SK-N-SH (cell line): Measurements from ENCODE around the gene ITPA. TPM values are rescaled to one million over a fixed set of nuclear protein-coding genes. Genes with fewer than 3 reads are reported as not detected.

Source experiments
- CTCF ChIA-PET: fragments of 300-600, 350-600 bp; formaldehyde crosslinking; extraction: SDS; loops from one replicate; lab custom pipeline; 2021; lab: Yijun Ruan, JAX
- POLR2A ChIA-PET: fragments of 350-600 bp; sonication (Branson Sonifier 250); formaldehyde crosslinking; extraction: SDS; loops from one replicate; lab custom pipeline; 2020; ENCODE audit warnings: antibody characterized with exemption, inconsistent platforms; lab: Yijun Ruan, JAX
- DNase-seq: peaks from one replicate; pipeline ENCODE4 v3.0.0; 2012
- H2AFZ ChIP-seq: fragments of 200-600 bp; sonication (generic); 2 replicates; pipeline ENCODE4 v1.8.1; 2016; ENCODE audit warnings: antibody characterized with exemption, mild to moderate bottlenecking, low read depth
- H3F3A ChIP-seq: fragments of 200-600 bp; sonication (generic); replicated peaks from 2 replicates; pipeline ENCODE3; 2016; ENCODE audit warnings: antibody characterized with exemption, mild to moderate bottlenecking; ENCODE audit not compliant: insufficient read depth
- H3K27ac ChIP-seq, 2 experiments: fragments of 200-500 bp in 1 of 2; fragments of 200-600 bp in 1 of 2; sonication (Bioruptor generic) in 1 of 2; sonication (generic), shearing (Covaris generic) in 1 of 2; 2 replicates each; pipeline versions ENCODE4 v1.5.1 to v1.6.1; 2014 to 2016; ENCODE audit warnings: low read depth in 2 of 2, inconsistent platforms in 1 of 2, low read length in 1 of 2, mild to moderate bottlenecking in 1 of 2, mixed read lengths in 1 of 2
- H3K27me3 ChIP-seq: fragments of 200-600 bp; sonication (generic), shearing (Covaris generic); 2 replicates; pipeline ENCODE4 v1.6.1; 2016; ENCODE audit warnings: mixed run types; ENCODE audit not compliant: insufficient read depth
- H3K36me3 ChIP-seq, 2 experiments: fragments of 200-500 bp in 1 of 2; fragments of 200-600 bp in 1 of 2; sonication (Bioruptor generic) in 1 of 2; sonication (generic) in 1 of 2; replicated peaks in 1 of 2; 2 replicates each; pipeline versions ENCODE3 to v1.5.1; 2014 to 2016; ENCODE audit warnings: low read length in 1 of 2, mild to moderate bottlenecking in 1 of 2; ENCODE audit not compliant: insufficient read depth in 2 of 2, control insufficient read depth in 1 of 2
- H3K4me1 ChIP-seq, 2 experiments: fragments of 200-500 bp in 1 of 2; fragments of 200-600 bp in 1 of 2; sonication (Bioruptor generic) in 1 of 2; sonication (generic), shearing (Covaris generic) in 1 of 2; 2 replicates each; pipeline versions ENCODE4 v1.5.1 to v1.6.1; 2014 to 2016; ENCODE audit warnings: low read depth in 1 of 2, low read length in 1 of 2, mixed run types in 1 of 2; ENCODE audit not compliant: insufficient read depth in 2 of 2, control insufficient read depth in 1 of 2
- H3K4me2 ChIP-seq: fragments of 200-600 bp; sonication (generic), shearing (Covaris generic); 2 replicates; pipeline ENCODE4 v1.6.1; 2017; ENCODE audit warnings: mixed run types
- H3K4me3 ChIP-seq, 2 experiments: fragments of 200-500 bp in 1 of 2; fragments of 200-600 bp in 1 of 2; sonication (Bioruptor generic) in 1 of 2; sonication (generic), shearing (Covaris generic) in 1 of 2; 2 replicates each; pipeline versions ENCODE4 v1.5.1 to v1.8.1; 2014 to 2016; ENCODE audit warnings: low read depth in 2 of 2, inconsistent platforms in 1 of 2, low read length in 1 of 2, mild to moderate bottlenecking in 1 of 2, mixed read lengths in 1 of 2, moderate library complexity in 1 of 2
- H3K79me2 ChIP-seq: fragments of 200-600 bp; sonication (generic); 2 replicates; pipeline ENCODE4 v1.8.1; 2017; ENCODE audit warnings: mild to moderate bottlenecking; ENCODE audit not compliant: insufficient read depth
- H3K9ac ChIP-seq: fragments of 200-600 bp; sonication (generic); 2 replicates; pipeline ENCODE4 v1.6.1; 2017; ENCODE audit warnings: mixed run types
- H3K9me2 ChIP-seq: fragments of 200-600 bp; sonication (generic); 2 replicates; pipeline ENCODE4 v1.6.1; 2017; ENCODE audit warnings: mixed run types
- H3K9me3 ChIP-seq: fragments of 200-600 bp; sonication (generic); 2 replicates; pipeline ENCODE4 v1.6.1; 2017; ENCODE audit warnings: mixed run types, mild to moderate bottlenecking, moderate library complexity
- H4K20me1 ChIP-seq: fragments of 200-600 bp; sonication (generic); 2 replicates; pipeline ENCODE4 v1.6.1; 2017; ENCODE audit warnings: mild to moderate bottlenecking, mixed run types; ENCODE audit not compliant: insufficient read depth
- CTCF ChIP-seq: fragments of 200-600 bp; sonication (generic); IDR thresholded peaks from 2 replicates; pipeline ENCODE4 v1.6.1; 2017; ENCODE audit warnings: antibody characterized with exemption, mild to moderate bottlenecking, moderate library complexity
- EP300 ChIP-seq, 2 experiments: IDR thresholded peaks; 2 replicates each; pipeline versions ENCODE4 v1.4.0 to v1.6.1; 2012; ENCODE audit warnings: borderline replicate concordance in 1 of 2, low read depth in 1 of 2, low read length in 1 of 2
- FOSL2 ChIP-seq: IDR thresholded peaks from 2 replicates; pipeline ENCODE4 v1.4.0; 2012; ENCODE audit warnings: low read depth, mild to moderate bottlenecking, moderate library complexity, borderline replicate concordance
- FOXM1 ChIP-seq: IDR thresholded peaks from 2 replicates; pipeline ENCODE4 v1.4.0; 2012; ENCODE audit warnings: low read depth, mild to moderate bottlenecking
- GABPA ChIP-seq: IDR thresholded peaks from 2 replicates; pipeline ENCODE4 v1.4.0; 2012; ENCODE audit warnings: low read depth, mild to moderate bottlenecking
- GATA2 ChIP-seq: sonication (generic); formaldehyde crosslinking; IDR thresholded peaks from 2 replicates; pipeline ENCODE4 v1.5.0; 2020; ENCODE audit warnings: mild to moderate bottlenecking, missing genetic modification reagents
- NFIC ChIP-seq: IDR thresholded peaks from 2 replicates; pipeline ENCODE4 v1.4.0; 2012; ENCODE audit warnings: borderline replicate concordance
- PBX3 ChIP-seq: IDR thresholded peaks from 2 replicates; pipeline ENCODE4; 2012
- POLR2AphosphoS5 ChIP-seq: IDR thresholded peaks from 2 replicates; pipeline ENCODE4 v1.6.1; 2012; ENCODE audit warnings: low read depth, low read length
- RAD21 ChIP-seq: IDR thresholded peaks from 2 replicates; pipeline ENCODE4 v1.6.1; 2012; ENCODE audit warnings: mild to moderate bottlenecking, low read length
- RCOR1 ChIP-seq: fragments of 150-350 bp; IDR thresholded peaks from 2 replicates; pipeline ENCODE4 v1.6.1; 2017; ENCODE audit warnings: antibody characterized with exemption, low read length
- RFX5 ChIP-seq: IDR thresholded peaks from 2 replicates; pipeline ENCODE4 v1.6.1; 2012; ENCODE audit warnings: mild to moderate bottlenecking, improper control_type of control experiment, low read length
- RXRA ChIP-seq: IDR thresholded peaks from 2 replicates; pipeline ENCODE4 v1.4.0; 2012; ENCODE audit warnings: low read depth, mild to moderate bottlenecking, borderline replicate concordance
- SIN3A ChIP-seq: IDR thresholded peaks from 2 replicates; pipeline ENCODE4 v1.6.1; 2012; ENCODE audit warnings: low read depth, mild to moderate bottlenecking, low read length, moderate library complexity, borderline replicate concordance
- SMC3 ChIP-seq: IDR thresholded peaks from 2 replicates; pipeline ENCODE4 v1.6.1; 2012; ENCODE audit warnings: low read depth, low read length, improper control_type of control experiment
- TAF1 ChIP-seq: IDR thresholded peaks from 2 replicates; pipeline ENCODE4 v1.6.1; 2012; ENCODE audit warnings: low read depth, mild to moderate bottlenecking, low read length, moderate library complexity, borderline replicate concordance
- USF2 ChIP-seq: fragments of 150-350 bp; IDR thresholded peaks from 2 replicates; pipeline ENCODE4 v1.6.1; 2017; ENCODE audit warnings: antibody characterized with exemption, low read length, low read depth, borderline replicate concordance
- YY1 ChIP-seq: IDR thresholded peaks from 2 replicates; pipeline ENCODE4 v1.4.0; 2012; ENCODE audit warnings: low read depth, mild to moderate bottlenecking
- WGBS: methylation state at CpG from one replicate; pipeline ENCODE4 v1.1.6; 2017; ENCODE audit warnings: low lambda C conversion rate; 5-methylcytosine and 5-hydroxymethylcytosine counted together
- polyA plus RNA-seq, 3 experiments: library from polyadenylated mRNA; depleted of rRNA; stranded (reverse); fragments of >200 nt; gene quantifications; 2 replicates each; pipeline ENCODE4 v1.2.3, GENCODE V29; 2012

ITPA gene
- polyA plus RNA-seq, 1 of the 3 experiments (the other 2 are of a cell fraction) = 66.7 TPM

GRCh38 chr20:3240776-3241363 lies 31.6 kb downstream of the ITPA start:
- H3K36me3 ChIP-seq = no peaks in the 10 kb centered on the region
- POLR2A ChIA-PET = no interaction called here
- no peak overlapping the region for H3K4me2 ChIP-seq
- peaks cover 16% of the 10 kb centered on the region for H3K27me3 ChIP-seq
- CTCF ChIA-PET = interaction anchor here (2.0 kb wide), 1 partner anchor 12 kb away, joined by 4 read pairs; no protein-coding TSS in a partner anchor
- H3K27ac ChIP-seq = no peak overlapping the region
- no peak overlapping the region for H2AFZ ChIP-seq
- TF ChIP-seq POLR2AphosphoS5 (no peak), YY1 (no peak), FOXM1 (no peak), EP300 (IDR thresholded peaks at IDR 0.05; ENCODE audit: borderline replicate concordance in 1 of 2, low read depth in 1 of 2, low read length in 1 of 2) (no peak)
- no peaks in the 10 kb centered on the region for H3F3A ChIP-seq
- no peaks in the 10 kb centered on the region for H3K79me2 ChIP-seq
- no peak overlapping the region for H3K4me3 ChIP-seq
- no peak for DNase-seq
- no peaks in the 10 kb centered on the region for H4K20me1 ChIP-seq
- no peaks in the 10 kb centered on the region for H3K9me2 ChIP-seq
- H3K4me1 ChIP-seq = peaks cover 0 to 2% of the 10 kb centered on the region in 2 experiments; a peak in 1 of 4 replicates
- H3K9me3 ChIP-seq = no peaks in the 10 kb centered on the region
- no peak overlapping the region for H3K9ac ChIP-seq
- 90% methylated on average over 13 of the region's 15 CpGs for WGBS

GRCh38 chr20:3242172-3242692 lies 32.9 kb downstream of the ITPA start:
- 85% methylated on average over 6 of the region's 6 CpGs for WGBS
- ChIA-PET POLR2A (no interaction called here), CTCF (interaction anchor here (0.7 to 1.4 kb wide), 3 partner anchors 23 to 74 kb away, joined by 3 to 4 read pairs (median 3); no protein-coding TSS in a partner anchor)
- Histone ChIP-seq H3F3A (no peaks in the 10 kb centered on the region), H3K4me2 (no peak overlapping the region), H3K27me3 (peaks cover 16% of the 10 kb centered on the region), H3K9me3 (no peaks in the 10 kb centered on the region), H3K36me3 (no peaks in the 10 kb centered on the region), H3K9ac (no peak overlapping the region), H3K79me2 (no peaks in the 10 kb centered on the region), H3K4me3 (no peak overlapping the region), H4K20me1 (no peaks in the 10 kb centered on the region), H3K9me2 (no peaks in the 10 kb centered on the region), H3K4me1 (peaks cover 0 to 2% of the 10 kb centered on the region in 2 experiments; a peak in 1 of 4 replicates), H3K27ac (no peak overlapping the region), H2AFZ (no peak overlapping the region)
- no peak for TF ChIP-seq USF2
- TF ChIP-seq RFX5 = no peak
- no peak for TF ChIP-seq NFIC
- no peak for TF ChIP-seq GABPA
- no peak for TF ChIP-seq CTCF
- TF ChIP-seq GATA2 (CRISPR knock-in tag) = no peak
- TF ChIP-seq RXRA = no peak
- no peak for TF ChIP-seq SMC3
- no peak for TF ChIP-seq PBX3
- no peak for TF ChIP-seq FOSL2
- no peak for TF ChIP-seq TAF1
- no peak for TF ChIP-seq RAD21
- no peak for TF ChIP-seq RCOR1
- no peak for TF ChIP-seq SIN3A
- no peak for DNase-seq
